GM19324 (cell line): ENCODE results near the gene SERPINA5.
"Not testable (repeated sequence)": the region's sequence is repeated elsewhere in the genome, so short reads cannot be mapped to it uniquely, and the experiment has no call there.

Source experiments
- ATAC-seq: cut with Tn5 transposase; IDR thresholded peaks from one replicate; pipeline ENCODE4 v1.9.1; 2021; ENCODE audit warnings: mild to moderate bottlenecking, moderate library complexity; ENCODE audit not compliant: unreplicated experiment, low FRiP score

Gene SERPINA5

GRCh38 chr14:94621358-94622134, 40.3 kb downstream of the SERPINA5 start:
- no peak for ATAC-seq

- no peak for ATAC-seq
Measured at GRCh38 chr14:94622653-94623421, 41.6 kb downstream of the SERPINA5 start.

GRCh38 chr14:94623422-94623809, 42.2 kb downstream of the SERPINA5 start:
- ATAC-seq = no peak

- ATAC-seq = no peak
Measured at GRCh38 chr14:94623856-94624499, 42.8 kb downstream of the SERPINA5 start.

GRCh38 chr14:94624537-94625352, 43.5 kb downstream of the SERPINA5 start:
- no peak for ATAC-seq

GRCh38 chr14:94625353-94625635, 44.1 kb downstream of the SERPINA5 start:
- no peak for ATAC-seq

- ATAC-seq = no peak
Measured at GRCh38 chr14:94628578-94628977, 47.4 kb downstream of the SERPINA5 start.

GRCh38 chr14:94630396-94630795, 49.2 kb downstream of the SERPINA5 start:
- no peak for ATAC-seq

- no peak for ATAC-seq
Measured at GRCh38 chr14:94631050-94631449, 49.8 kb downstream of the SERPINA5 start.

GRCh38 chr14:94631536-94632304, 50.5 kb downstream of the SERPINA5 start:
- ATAC-seq = no peak

- no peak for ATAC-seq
Measured at GRCh38 chr14:94632305-94632590, 51.0 kb downstream of the SERPINA5 start.

GRCh38 chr14:94633121-94633520, 51.9 kb downstream of the SERPINA5 start:
- no peak for ATAC-seq

- ATAC-seq = no peak
Measured at GRCh38 chr14:94635154-94635553, 53.9 kb downstream of the SERPINA5 start.

- ATAC-seq = no peak
Measured at GRCh38 chr14:94636744-94637412, 55.7 kb downstream of the SERPINA5 start.

- ATAC-seq = not testable (repeated sequence)
Measured at GRCh38 chr14:94637814-94638213, 56.6 kb downstream of the SERPINA5 start.

- ATAC-seq = no peak
Measured at GRCh38 chr14:94638339-94638738, 57.1 kb downstream of the SERPINA5 start.

GRCh38 chr14:94638961-94639817, 58.0 kb downstream of the SERPINA5 start:
- no peak for ATAC-seq

- no peak for ATAC-seq
Measured at GRCh38 chr14:94640721-94641631, 59.8 kb downstream of the SERPINA5 start.
